ENCODE results near the gene DSCAM.

Gene DSCAM

DNA sequence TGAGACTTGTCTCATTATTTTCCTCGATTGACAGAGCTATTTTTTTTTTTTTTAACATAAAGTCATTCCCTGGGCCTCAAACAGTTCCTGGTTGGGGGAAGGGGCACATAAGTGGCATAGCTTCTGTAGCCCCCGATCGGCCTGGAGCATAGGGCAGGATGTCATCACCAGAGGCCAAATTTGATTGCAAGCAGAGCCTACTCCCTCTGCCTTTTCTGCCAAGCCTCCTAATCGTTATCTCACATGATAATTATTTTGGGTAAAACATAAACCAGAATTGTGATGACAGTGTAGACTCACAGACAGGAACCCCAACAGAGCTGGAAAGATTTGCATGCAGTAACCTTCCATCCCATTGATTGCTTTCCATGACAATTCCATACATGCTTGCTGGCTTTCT is 574.9 kb downstream of the DSCAM start:
- no peak for TF ChIP-seq FOXM1 (IDR thresholded peaks at IDR 0.05; ENCODE audit: borderline replicate concordance, low read depth)
- TF ChIP-seq, protein P1, sequence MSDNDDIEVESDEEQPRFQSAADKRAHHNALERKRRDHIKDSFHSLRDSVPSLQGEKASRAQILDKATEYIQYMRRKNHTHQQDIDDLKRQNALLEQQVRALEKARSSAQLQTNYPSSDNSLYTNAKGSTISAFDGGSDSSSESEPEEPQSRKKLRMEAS (IDR thresholded peaks at IDR 0.05), result no peak
- TF ChIP-seq TEAD4 (IDR thresholded peaks at IDR 0.05), result no peak
- TF ChIP-seq NFIC (IDR thresholded peaks at IDR 0.05), result no peak
- TF ChIP-seq CREB1 (IDR thresholded peaks at IDR 0.05; ENCODE audit: low read depth), result no peak
- no peak for TF ChIP-seq EGR1 (IDR thresholded peaks at IDR 0.05)
- TF ChIP-seq, protein P2, sequence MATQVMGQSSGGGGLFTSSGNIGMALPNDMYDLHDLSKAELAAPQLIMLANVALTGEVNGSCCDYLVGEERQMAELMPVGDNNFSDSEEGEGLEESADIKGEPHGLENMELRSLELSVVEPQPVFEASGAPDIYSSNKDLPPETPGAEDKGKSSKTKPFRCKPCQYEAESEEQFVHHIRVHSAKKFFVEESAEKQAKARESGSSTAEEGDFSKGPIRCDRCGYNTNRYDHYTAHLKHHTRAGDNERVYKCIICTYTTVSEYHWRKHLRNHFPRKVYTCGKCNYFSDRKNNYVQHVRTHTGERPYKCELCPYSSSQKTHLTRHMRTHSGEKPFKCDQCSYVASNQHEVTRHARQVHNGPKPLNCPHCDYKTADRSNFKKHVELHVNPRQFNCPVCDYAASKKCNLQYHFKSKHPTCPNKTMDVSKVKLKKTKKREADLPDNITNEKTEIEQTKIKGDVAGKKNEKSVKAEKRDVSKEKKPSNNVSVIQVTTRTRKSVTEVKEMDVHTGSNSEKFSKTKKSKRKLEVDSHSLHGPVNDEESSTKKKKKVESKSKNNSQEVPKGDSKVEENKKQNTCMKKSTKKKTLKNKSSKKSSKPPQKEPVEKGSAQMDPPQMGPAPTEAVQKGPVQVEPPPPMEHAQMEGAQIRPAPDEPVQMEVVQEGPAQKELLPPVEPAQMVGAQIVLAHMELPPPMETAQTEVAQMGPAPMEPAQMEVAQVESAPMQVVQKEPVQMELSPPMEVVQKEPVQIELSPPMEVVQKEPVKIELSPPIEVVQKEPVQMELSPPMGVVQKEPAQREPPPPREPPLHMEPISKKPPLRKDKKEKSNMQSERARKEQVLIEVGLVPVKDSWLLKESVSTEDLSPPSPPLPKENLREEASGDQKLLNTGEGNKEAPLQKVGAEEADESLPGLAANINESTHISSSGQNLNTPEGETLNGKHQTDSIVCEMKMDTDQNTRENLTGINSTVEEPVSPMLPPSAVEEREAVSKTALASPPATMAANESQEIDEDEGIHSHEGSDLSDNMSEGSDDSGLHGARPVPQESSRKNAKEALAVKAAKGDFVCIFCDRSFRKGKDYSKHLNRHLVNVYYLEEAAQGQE (IDR thresholded peaks at IDR 0.05; ENCODE audit: low read depth), result no peak
- TF ChIP-seq, protein P3, sequence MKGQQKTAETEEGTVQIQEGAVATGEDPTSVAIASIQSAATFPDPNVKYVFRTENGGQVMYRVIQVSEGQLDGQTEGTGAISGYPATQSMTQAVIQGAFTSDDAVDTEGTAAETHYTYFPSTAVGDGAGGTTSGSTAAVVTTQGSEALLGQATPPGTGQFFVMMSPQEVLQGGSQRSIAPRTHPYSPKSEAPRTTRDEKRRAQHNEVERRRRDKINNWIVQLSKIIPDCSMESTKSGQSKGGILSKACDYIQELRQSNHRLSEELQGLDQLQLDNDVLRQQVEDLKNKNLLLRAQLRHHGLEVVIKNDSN (IDR thresholded peaks at IDR 0.05), result no peak
- no peak for TF ChIP-seq ZBTB7A (IDR thresholded peaks at IDR 0.05; ENCODE audit: low read depth)
- no peak for TF ChIP-seq RAD21 (IDR thresholded peaks at IDR 0.05; ENCODE audit: low read depth)
- TF ChIP-seq TCF12 (IDR thresholded peaks at IDR 0.05; ENCODE audit: low read depth), result no peak
- TF ChIP-seq TAF1 (IDR thresholded peaks at IDR 0.05; ENCODE audit: low read depth), result no peak
- no peak for TF ChIP-seq YY1 (IDR thresholded peaks at IDR 0.05; ENCODE audit: low read depth)
- no peak for TF ChIP-seq CEBPB (IDR thresholded peaks at IDR 0.05)
- TF ChIP-seq EP300 (IDR thresholded peaks at IDR 0.05; ENCODE audit: borderline replicate concordance), result no peak

DNA sequence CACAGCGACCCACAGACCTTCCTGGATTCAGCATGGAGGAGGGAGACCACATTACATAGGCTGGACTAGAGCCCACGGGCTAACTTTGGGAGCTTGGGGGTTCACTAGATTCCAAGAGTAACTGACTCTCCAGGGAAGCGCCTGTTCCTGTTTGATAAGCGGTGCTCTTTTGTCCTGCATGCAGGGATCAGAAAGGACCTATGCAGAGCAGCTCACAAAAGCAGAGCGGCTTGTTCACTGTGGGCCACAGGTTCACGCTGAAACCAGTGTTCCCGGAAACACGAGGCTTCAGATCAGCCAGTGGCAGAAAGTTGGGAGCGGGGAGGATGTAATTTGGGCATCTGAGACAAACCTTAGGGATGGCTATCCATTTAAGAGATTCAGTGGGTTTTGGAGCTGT is 575.8 kb downstream of the DSCAM start:
- TF ChIP-seq ZBTB7A (IDR thresholded peaks at IDR 0.05; ENCODE audit: low read depth), result no peak
- no peak for TF ChIP-seq FOXM1 (IDR thresholded peaks at IDR 0.05; ENCODE audit: borderline replicate concordance, low read depth)
- TF ChIP-seq YY1 (IDR thresholded peaks at IDR 0.05; ENCODE audit: low read depth), result no peak
- TF ChIP-seq TCF12 (IDR thresholded peaks at IDR 0.05; ENCODE audit: low read depth), result no peak
- no peak for TF ChIP-seq RAD21 (IDR thresholded peaks at IDR 0.05; ENCODE audit: low read depth)

DNA sequence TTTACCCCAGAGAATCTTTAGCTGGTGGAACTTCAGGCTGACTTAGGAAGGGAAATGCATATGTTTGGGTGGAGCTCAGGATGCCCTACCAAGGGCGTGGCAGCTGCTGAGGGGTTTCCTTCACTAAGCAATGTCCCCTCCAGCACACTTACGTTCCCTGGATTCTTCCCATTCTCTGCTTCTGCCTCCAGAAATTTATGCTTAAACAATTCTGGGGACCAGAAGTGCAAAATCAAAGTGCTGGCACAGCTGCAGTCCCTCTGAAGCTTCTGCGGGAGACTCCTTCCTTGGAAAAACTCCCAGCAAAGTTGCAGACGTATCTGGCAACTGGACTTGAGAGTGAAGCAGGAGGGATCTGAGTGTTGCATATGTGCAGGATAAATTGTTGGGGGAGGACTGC is 576.9 kb downstream of the DSCAM start:
- TF ChIP-seq, protein P3 (IDR thresholded peaks at IDR 0.05), result no peak
- TF ChIP-seq, protein P2 (IDR thresholded peaks at IDR 0.05; ENCODE audit: low read depth), result no peak
- no peak for TF ChIP-seq TEAD4 (IDR thresholded peaks at IDR 0.05)
- no peak for TF ChIP-seq CEBPB (IDR thresholded peaks at IDR 0.05)
- TF ChIP-seq TCF12 (IDR thresholded peaks at IDR 0.05; ENCODE audit: low read depth), result no peak
- TF ChIP-seq FOXM1 (IDR thresholded peaks at IDR 0.05; ENCODE audit: borderline replicate concordance, low read depth), result no peak
- no peak for TF ChIP-seq EGR1 (IDR thresholded peaks at IDR 0.05)
- no peak for TF ChIP-seq CREB1 (IDR thresholded peaks at IDR 0.05; ENCODE audit: low read depth)

DNA sequence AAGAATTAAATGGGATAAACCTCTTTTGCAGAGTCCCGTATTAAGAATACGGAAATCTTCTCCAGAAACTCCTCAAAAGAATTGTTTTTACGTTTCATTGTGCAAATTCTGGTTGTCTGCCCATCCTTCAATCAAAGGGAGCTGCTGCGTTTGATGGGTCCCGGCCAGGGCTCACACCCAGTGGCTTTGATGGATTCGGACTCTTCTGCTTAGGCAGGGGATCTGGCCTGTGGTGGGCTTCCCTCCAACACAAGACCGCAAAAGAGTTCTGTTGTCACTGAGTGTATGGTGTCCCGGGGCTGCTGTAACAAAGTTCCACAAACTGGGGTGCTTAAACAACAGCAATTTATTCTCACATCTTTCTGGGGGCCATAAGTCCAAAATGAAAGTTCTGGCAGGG is 577.7 kb downstream of the DSCAM start:
- TF ChIP-seq CEBPB (IDR thresholded peaks at IDR 0.05), result no peak
- no peak for TF ChIP-seq YY1 (IDR thresholded peaks at IDR 0.05; ENCODE audit: low read depth)
- no peak for TF ChIP-seq EGR1 (IDR thresholded peaks at IDR 0.05)
- TF ChIP-seq CREB1 (IDR thresholded peaks at IDR 0.05; ENCODE audit: low read depth), result no peak
- TF ChIP-seq FOXM1 (IDR thresholded peaks at IDR 0.05; ENCODE audit: borderline replicate concordance, low read depth), result no peak
- TF ChIP-seq TCF12 (IDR thresholded peaks at IDR 0.05; ENCODE audit: low read depth), result no peak
- TF ChIP-seq, protein P2 (IDR thresholded peaks at IDR 0.05; ENCODE audit: low read depth), result no peak
- TF ChIP-seq, protein P1 (IDR thresholded peaks at IDR 0.05), result no peak
- TF ChIP-seq TAF1 (IDR thresholded peaks at IDR 0.05; ENCODE audit: low read depth), result no peak
- TF ChIP-seq, protein P3 (IDR thresholded peaks at IDR 0.05), result no peak
- no peak for TF ChIP-seq EP300 (IDR thresholded peaks at IDR 0.05; ENCODE audit: borderline replicate concordance)
- TF ChIP-seq ZBTB7A (IDR thresholded peaks at IDR 0.05; ENCODE audit: low read depth), result no peak

Data from Ishikawa (cell line).